Left colon (tissue), 2 donors: ENCODE data around the gene C17orf100. TPM values are rescaled to one million over a fixed set of nuclear protein-coding genes. Genes with fewer than 3 reads are reported as not detected.
A peak's percentile ranks its signal among the peaks of the same experiment; 100 is the strongest.
"Not testable (repeated sequence)": the region's sequence is repeated elsewhere in the genome, so short reads cannot be mapped to it uniquely, and the experiment has no call there.

Source experiments
- ATAC-seq: fragments of 200-7000 bp; cut with Tn5 transposase; one replicate; pipeline ENCODE4 v1.9.1; 2020; ENCODE audit warnings: mild to moderate bottlenecking, moderate library complexity
- DNase-seq, 2 donors: peaks; one replicate each; pipeline ENCODE4 v3.0.0-alpha.2; 2020
- intact Hi-C, 2 donors: fragments of 100-400 bp; cut with DNase I in 1 of 2; cut with micrococcal nuclease in 1 of 2; formaldehyde crosslinking; loops; one replicate each; pipeline versions ENCODE4 v1.11.2 to v1.14.0; 2022; cut with DNase I, micrococcal nuclease
- total RNA-seq, 2 donors: library from RNA; stranded (reverse); fragmentation: NEBNext Ultra II Directional; extraction: Animal tissue kit (Norgen Biotek cat#: 25700); gene quantifications; one replicate each; pipeline ENCODE4 v1.2.1, GENCODE V29; 2021
- donor health status: DM: no; HTN: no; CAD: no.
- donor health status: DM: yes; HTN: yes; CAD: no.

The C17orf100 gene
- total RNA-seq, 2 donors from 2014 or later = 2.0 to 3.2 TPM

DNA sequence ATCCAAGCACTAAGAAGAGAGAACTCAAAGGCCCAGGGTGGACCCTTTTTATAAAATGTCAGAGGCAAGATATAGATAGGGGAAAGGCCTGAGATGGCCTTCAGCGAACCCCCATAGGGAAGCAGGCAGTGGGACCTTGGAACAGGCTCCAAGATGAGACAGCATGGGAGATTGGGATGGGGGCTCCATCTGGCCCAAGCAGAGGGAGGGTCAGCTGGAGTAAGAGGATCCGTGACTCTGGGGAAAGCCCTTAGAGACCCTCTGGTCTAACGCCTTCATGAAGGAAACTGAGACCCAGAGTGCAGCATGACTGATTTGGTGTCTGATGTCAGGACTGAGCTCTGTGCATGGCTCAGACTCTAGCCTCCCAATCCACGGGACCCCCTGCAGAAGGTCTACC, 30.8 kb downstream of the C17orf100 start:
- ATAC-seq (no peak), DNase-seq (no peak)
- intact Hi-C loops = no loop called here

DNA sequence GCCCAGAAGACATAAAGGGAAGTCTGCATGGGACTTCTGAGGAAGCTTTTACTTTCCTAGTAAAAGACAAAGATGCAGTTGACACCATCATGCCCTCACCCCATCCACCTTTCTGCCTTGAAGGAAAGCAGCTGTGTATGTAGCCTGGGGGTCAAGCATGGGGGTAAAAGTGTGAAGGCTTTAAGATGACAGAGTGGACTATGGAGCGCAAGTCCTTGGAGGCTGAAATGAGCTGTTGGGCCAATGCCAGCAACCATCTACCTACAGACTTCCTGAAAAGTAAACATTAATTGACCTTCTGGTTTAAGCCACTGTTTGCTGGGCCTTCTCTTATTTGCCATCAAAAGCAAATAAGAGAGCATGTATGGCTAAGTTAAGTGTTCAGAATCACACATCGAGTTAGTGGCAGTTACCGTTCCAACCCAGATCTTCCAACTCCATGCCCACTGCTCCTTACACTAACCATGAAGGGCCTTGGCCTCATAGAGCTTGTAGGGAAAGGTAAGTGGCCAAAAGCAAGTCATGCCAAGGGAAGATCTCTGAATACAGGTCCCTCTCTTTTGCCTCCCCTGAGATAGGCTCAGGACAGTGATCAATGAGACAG, 31.6 kb downstream of the C17orf100 start:
- ATAC-seq = no peak
- intact Hi-C loops = no loop called here
- no peak for DNase-seq

DNA sequence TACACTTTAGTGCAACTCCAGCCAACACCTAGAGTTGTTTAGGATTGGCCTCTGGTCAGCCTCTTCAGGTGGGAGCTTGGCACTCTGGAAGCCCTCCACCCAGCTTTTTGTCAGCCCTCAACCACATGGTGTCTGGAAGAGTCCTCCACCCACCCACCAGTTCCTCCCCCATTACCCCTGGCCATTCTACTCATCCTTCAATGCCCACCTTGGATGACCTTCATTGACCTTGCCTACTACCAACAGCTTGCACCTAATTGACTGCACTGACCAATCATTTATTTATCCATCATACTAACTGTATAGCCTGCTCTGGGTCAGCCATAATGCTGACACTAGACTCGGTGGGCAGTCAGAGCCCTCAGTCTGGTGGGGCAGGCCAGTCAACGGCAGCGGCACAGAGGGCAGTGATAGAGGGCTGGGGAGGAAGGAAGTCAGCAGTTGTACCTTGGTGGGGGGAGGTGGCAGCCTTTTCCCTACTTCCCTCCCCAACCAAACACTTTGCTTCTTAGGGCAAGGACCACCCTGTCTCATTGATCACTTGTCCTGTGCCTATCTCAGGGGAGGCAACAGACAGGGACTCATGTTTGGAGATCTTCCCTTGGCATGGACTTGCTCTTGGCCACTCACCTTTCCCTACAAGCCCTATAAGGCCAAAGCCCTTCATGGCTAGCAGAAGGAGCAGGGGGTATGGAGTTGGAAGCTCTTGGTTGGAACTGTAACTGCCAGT, 32.3 kb downstream of the C17orf100 start:
- DNase-seq (no peak), ATAC-seq (no peak)
- intact Hi-C loops = no loop called here

DNA sequence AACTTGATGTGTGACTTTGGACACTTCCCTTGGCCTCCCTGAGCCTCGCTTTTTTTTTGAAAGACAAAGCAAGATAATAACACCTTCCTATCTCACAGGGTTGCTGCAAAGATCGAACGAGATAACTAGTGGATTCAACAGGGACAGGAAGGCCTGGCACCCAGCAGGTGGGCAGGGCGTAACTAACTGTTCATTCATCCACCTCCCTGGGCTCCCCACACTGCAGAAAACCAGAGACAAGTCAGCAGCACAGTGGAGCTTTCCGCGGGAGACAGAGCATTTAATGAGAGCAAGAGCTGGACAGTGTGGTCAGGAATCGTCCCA, 32.9 kb downstream of the C17orf100 start:
- intact Hi-C loops = no loop called here
- DNase-seq = no peak
- no peak for ATAC-seq

DNA sequence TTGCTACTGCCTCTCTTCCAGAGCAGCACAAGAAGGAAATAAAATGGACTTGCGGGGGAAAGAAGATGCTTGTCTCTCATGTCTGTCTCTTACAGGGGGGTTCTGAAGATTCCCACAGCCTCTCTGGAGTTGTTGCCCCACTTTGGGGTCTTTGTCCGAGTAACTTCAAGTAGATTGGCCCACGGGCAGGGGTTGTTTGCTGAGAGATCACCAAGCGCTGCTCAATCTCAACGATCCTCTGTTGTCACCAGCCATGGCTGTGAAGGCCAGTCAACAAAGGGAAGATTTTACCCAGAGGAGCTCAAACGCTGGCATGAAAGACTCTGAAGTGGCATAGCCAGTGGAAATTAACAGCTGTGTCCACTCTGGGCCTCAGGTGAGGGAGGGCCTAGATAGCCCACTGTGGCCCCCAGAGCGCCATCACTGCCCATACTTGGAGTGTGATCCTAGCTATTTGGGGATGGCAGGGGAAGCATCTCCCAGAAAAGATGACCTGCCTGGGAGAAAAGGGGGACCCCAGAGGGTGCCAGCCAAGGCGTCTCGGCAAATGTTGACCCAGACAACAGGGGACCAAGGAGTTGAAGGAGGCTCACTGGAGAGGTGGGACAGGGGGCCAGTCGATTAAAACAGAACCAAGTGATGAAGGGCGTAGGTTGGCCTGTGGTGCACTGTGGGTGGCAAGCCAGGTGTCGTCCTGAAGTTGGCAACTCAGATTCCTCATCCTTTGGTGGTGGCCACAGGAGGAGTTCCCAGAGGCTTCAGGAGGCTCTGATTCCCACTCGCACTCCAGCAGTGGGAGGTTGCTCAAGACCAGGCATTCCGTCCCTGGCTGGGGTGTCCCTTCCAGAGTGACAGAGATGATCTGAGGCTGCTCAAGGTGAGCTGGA, 33.6 kb downstream of the C17orf100 start:
- intact Hi-C loops = no loop called here
- ATAC-seq (no peak), DNase-seq (no peak)

DNA sequence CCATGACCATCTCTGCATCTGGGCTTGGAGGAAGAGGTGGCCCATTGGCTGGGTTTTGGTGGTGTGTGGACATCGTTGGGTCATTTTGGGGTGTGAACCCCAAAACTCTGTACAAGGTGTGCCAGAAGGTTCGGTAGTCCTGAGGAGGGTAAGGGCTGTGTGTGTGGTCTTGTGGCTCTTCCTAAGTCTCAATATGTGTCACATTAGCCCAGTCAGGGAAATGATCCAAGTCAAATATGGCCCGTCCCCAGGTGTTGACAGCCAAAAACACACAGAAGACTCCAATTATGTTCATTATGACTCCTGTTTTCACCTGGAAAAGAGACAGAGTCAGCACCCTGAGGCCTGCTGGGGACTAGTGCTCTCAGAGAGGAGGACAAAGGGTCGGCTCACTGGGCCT, 34.5 kb downstream of the C17orf100 start:
- DNase-seq = no peak
- ATAC-seq = no peak
- intact Hi-C loops = no loop called here

DNA sequence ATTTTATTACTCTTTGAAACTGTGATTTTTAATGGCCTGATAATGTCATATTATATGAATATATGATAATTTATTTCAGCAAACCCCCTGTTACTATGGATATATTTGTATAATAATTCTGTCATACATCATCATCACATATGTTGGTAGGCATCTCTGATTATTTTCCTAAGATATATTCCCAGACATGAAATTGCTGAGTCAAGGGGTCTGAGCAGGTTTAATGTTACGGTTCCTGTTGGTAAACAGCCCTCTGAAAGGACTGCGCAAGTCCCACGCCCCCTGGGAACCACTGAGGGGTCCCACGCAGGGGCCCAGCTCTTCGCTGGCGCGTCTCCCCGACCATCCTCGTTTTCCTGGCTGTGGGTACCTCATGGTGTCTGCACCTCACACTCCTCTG, 37.4 kb downstream of the C17orf100 start:
- DNase-seq (no peak), ATAC-seq (no peak)

DNA sequence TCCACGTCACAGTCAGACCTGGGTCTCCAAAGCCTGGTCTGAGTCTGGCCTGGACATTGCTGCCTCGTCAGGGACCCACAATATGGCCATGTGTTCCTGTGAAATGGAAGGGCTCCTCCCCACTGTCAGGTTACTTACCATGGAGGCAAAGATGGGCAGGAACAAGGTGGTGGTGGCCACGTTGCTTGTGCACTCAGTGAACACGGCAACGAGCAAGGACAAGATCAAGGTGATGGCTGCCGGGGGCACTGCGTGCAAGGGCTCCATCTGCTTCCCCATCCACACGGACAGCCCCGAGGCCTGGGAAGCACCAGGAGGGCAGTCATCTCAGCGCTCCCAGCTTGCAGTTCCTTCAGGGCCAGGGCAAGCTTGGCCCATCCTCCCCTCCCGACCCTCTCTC, 39.1 kb downstream of the C17orf100 start:
- intact Hi-C loops = no loop called here
- ATAC-seq = no peak
- DNase-seq = no peak

More for the DNA sequence above, 37.4 kb downstream of the C17orf100 start:
- intact Hi-C loops = no loop called here

DNA sequence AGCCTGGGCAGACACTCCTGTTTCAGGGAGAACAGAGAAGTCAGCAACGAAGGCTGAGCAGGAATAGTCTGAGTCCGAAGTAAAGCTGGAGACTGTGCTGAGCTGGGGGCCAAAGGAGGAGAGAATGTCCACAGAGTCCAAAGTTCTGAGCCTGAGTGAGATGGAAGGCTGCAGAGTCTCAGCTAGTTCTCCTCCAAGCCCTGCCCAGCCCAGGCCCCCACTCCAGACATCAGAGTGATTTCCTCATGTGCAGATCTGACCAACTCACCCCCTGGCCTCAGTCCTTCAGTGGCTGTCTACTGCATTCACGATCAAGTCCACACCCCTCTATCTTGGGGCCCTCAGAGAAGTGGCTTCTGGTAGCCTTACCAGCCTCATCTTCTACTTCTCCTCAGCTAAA, 40.0 kb downstream of the C17orf100 start:
- ATAC-seq (no peak), DNase-seq (no peak)
- intact Hi-C loops = no loop called here

DNA sequence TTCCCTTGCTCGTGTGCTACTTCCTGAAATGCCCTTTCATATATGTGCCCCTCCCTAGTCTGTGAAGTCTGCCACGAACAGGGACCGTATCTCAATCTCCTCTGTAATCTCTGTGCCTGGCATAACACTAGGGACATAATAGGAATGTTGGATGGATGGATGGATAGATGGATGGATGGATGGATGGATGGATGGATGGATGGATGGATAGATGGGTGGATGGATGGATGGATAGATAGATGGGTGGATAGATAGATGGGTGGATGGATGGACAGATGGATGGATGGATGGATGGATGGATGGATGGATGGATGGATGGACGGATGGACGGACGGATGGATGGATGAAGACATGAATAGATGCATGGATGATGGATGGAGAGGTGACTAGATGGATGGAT, 40.4 kb downstream of the C17orf100 start:
- DNase-seq, ATAC-seq, intact Hi-C loops: not testable (repeated sequence)

DNA sequence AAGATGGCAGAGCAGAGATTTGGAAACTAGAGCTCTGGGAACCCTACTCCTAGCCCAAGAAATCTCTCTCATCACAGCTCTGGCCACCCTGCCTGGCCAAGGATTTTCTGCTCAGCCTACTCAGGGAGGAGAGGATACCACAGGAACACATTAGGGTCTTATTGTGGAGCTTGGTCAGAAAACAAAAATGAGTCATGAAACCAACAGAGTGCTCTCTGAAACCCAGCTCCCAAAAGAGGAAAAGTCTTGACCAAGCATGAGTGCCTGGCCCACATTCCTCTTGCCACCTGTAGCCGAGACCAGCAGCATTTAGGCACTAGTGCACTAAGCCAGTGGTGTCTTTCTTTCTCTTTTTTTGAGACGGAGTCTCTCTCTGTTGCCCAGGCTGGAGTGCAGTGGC, 43.5 kb downstream of the C17orf100 start:
- no peak for DNase-seq
- no peak for ATAC-seq
- intact Hi-C loops = no loop called here

DNA sequence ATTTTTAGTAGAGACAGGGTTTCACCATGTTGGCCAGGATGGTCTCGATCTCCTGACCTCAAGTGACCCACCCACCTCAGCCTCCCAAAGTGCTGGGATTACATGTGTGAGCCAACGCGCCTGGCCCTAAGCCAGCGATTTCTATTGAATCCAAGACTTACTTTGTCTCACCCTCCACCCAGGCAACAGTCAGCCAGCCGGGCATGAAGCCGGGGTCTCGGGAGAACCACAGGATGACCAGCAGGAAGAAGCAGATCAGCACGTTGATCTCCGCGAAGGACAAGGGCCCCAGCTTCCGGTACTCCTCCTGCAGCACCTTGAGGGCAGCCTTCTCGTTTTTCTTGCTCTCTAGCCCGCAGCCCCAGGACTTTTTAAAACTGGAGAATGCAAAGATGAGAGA, 44.0 kb downstream of the C17orf100 start:
- no peak for DNase-seq
- intact Hi-C loops = no loop called here
- ATAC-seq = no peak

DNA sequence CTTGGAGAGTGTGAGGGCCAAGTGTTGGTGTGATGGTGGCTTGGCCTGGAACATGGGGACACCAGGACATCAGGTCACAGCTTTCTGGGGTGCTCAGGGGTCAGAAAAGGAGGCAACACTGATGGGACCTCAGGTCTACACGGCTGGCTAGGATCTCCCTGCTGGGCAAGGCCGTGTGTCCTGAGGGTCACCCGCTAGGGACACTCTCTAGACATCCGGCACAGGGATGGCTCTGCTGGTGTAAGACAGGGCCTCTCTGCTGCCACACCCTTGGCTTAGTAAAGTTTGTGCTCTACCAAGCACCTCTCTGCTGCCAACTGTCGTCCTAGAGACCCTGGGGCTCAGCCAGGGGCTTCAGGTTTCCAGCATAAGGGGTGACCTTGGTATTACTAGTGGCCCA, 45.3 kb downstream of the C17orf100 start:
- DNase-seq = no peak
- intact Hi-C loops = no loop called here
- ATAC-seq = no peak

DNA sequence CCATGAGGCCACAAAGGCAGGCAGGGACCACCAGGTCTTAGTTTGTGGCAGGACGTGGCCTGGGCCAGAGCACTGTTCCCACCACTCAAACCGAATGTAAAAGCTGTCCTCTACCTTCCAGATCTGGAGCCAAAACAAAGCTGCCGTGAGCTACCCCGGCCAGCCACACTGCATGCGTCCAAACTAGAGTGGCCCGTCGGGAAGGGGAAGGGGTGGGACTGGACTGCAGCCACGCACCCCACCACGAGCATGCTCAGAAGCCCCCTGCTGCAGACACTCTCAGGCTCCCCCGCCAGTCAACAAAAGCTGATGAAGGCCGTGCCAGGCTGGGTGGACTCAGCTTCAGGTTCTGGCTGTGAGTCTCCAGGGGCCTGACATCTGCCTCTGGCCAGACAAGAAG, 46.4 kb downstream of the C17orf100 start:
- DNase-seq = no peak
- intact Hi-C loops = no loop called here
- ATAC-seq = no peak

DNA sequence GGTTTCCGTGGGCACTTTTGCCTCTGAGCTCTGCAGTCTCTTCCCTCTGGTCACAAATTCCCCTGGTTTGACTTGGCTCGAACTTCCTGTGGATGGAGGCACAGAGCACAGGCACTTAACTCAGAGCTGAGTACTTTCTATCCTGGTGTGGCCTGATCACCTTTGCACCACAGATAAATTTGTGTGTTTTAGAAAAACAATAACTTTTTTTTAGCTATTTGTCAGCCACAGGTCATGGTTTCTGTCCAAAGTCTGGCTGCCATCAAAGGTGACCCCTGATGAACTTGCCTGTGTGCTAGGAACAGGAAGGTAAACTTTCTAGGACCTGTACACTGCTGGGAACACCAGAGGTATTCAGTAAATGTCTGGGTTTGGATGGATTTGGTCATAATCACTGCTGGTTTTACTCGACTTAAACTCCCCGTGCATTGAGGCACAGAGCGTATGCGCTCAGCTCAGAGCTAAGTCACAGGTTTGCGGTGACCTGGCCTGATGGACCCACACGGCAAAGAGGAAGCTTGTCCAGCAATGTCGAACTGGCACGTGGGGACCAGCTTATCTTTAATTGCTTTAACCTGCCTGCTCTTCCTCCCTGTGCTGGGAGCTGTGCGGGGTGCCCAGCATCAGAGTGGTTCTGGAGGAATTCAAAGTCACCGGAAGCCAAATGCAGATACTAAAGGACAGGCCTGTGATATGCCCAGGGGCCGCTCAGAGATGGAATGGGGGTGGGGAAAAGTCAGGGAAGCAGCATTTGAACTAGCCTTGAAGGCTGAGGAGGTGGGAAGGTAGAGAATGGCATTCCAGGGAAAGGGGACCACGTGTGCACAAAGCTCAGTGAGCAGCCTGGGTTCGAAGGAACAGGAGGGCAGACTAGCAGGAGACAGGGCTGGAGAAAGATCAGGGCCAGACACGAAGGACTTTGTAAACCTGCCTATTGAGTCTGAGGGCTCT, 48.7 kb downstream of the C17orf100 start:
- intact Hi-C loops = loop anchor here in 1 of 2 donors (10.0 kb wide), 1 partner anchor 65 kb away; no protein-coding TSS in a partner anchor
- DNase-seq (no peak), ATAC-seq (no peak)

DNA sequence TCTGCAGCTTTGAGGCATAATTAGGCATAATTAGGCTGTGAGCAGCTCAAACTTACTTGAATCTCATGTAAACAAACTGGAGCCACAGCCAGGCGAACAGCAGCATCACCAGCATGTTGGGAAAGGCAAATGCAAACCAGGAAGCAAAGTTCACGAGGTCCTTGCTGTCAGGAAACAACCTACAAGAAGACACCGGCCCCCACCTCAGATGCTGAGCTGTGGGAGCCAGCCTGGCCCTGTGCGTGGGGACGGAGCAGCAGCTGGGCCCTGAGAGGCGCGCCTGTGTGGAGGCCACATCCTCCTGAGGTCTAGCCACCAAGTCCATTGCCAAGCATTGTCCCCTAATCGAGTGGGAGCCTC, 49.4 kb downstream of the C17orf100 start:
- intact Hi-C loops = loop anchor here in 1 of 2 donors (10.0 kb wide), 1 partner anchor 64 kb away; no protein-coding TSS in a partner anchor
- no peak for ATAC-seq
- DNase-seq = no peak

DNA sequence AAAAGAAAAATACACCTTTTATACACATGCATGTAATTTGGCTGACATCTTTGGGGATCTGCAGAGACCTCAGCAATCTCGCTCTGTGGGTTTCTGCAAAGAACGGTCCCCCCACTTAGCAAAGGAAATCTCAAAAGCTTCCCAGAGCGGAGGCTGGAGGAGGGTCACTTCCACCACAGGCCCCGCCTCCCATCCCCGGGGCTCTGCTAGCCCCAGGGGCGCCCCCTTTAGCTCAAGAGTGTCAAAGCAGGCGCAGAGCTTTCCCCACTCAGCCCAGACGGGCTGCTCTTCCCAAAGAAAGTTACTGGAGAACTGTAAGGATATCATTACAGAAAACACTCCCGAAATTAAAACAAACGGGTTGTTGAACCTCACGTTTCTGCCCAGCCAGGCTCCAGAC, 50.2 kb downstream of the C17orf100 start:
- intact Hi-C loops = loop anchor here in 1 of 2 donors (10.0 kb wide), 1 partner anchor 63 kb away; no protein-coding TSS in a partner anchor
- DNase-seq (peak in 1 of 2 donors; percentile 19), ATAC-seq (no peak)

DNA sequence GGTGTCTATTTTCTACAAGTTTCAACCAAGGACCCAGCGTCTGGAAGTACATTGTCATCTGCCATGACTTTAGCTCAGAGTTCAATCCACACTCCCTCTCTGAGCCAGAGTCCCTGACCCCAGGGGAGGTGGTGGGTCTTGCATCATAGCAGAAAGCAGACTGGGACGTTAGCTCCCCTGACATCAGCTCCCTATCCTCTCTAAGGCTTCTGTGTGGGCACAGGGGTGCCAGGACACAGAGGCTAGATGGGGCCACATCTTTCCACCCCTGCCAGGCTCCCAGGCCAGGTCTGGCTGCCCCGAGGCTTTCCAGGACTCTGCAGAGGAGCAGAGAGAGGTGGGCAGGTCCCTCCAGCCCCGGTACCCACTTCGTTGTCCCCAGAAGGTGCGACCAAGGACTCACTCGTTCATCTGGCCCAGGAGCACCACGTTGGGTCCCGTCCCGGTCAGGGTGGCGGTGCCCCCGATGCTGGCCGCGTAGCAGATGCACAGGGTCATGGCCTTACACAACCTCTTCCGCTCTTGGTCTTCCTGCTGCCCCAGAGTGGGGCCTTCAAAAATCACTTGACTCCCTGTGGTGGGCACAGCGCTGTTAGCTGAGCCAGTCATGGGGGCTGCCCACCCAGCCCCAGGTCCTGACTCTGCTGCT, 51.1 kb downstream of the C17orf100 start:
- ATAC-seq = no peak
- DNase-seq = no peak
- intact Hi-C loops = loop anchor here in 1 of 2 donors (10.0 kb wide), 1 partner anchor 62 kb away; no protein-coding TSS in a partner anchor
